HCT116 (cell line): ENCODE results near the gene DGKG. TPM values are rescaled to one million over a fixed set of nuclear protein-coding genes. Genes with fewer than 3 reads are reported as not detected.

Experiments
- ATAC-seq: fragments of 200-7000 bp; cut with Tn5 transposase; 2 replicates; pipeline ENCODE4 v1.9.1; 2020; ENCODE audit warnings: mild to moderate bottlenecking, moderate library complexity
- BruUV-seq: library from RNA; stranded (reverse); fragments of 400-500 nt; replicated peaks from 2 replicates; lab custom pipeline; 2021; lab: Mats Ljungman, UMichigan
- CTCF ChIA-PET: fragments of 300-600 bp; sonication (Branson Sonifier 250); formaldehyde crosslinking; loops from one replicate; lab custom pipeline; 2021; ENCODE audit warnings: antibody characterized with exemption; lab: Charles Lee
- POLR2A ChIA-PET: fragments of 300-600, 350-600 bp; sonication (Branson Sonifier 250); formaldehyde crosslinking; loops from one replicate; lab custom pipeline; 2021; ENCODE audit warnings: antibody characterized with exemption; lab: Charles Lee
- RAD21 ChIA-PET, 2 experiments: fragments of 300-600 bp; sonication (Branson Sonifier 250); formaldehyde crosslinking; loops; one replicate each; lab custom pipeline; 2023; ENCODE audit warnings: low total read pairs in 2 of 2; ENCODE audit not compliant: uncharacterized antibody in 2 of 2, unreplicated experiment in 2 of 2, low non-redundant PET in 1 of 2; lab: Charles Lee
- DNase-seq: peaks from one replicate; pipeline ENCODE4 v3.0.0-alpha.2; 2010; ENCODE audit warnings: low read depth, low spot score
- H2AFZ ChIP-seq: fragments of 200-600 bp; shearing (Covaris generic), sonication (generic); 2 replicates; pipeline ENCODE4 v1.6.1; 2017; ENCODE audit warnings: low read depth, mixed run types, mixed read lengths, antibody characterized with exemption, low read length; ENCODE audit not compliant: poor library complexity, severe bottlenecking
- H3K27ac ChIP-seq: 2 replicates; pipeline ENCODE4 v1.5.1; 2012; ENCODE audit warnings: low read depth, low read length
- H3K27me3 ChIP-seq: fragments of 200-600 bp; sonication (generic); 2 replicates; pipeline ENCODE4 v1.6.1; 2016; ENCODE audit warnings: mixed run types, low read length, mixed read lengths; ENCODE audit not compliant: insufficient read depth
- H3K36me3 ChIP-seq, 2 experiments: fragments of 200-500 bp in 1 of 2; fragments of 200-600 bp in 1 of 2; sonication (Bioruptor generic) in 1 of 2; sonication (generic) in 1 of 2; 2 replicates each; pipeline versions ENCODE4 v1.5.1 to v1.6.1; 2014 to 2016; ENCODE audit warnings: low read length in 2 of 2, inconsistent platforms in 1 of 2, mixed read lengths in 1 of 2, mixed run types in 1 of 2; ENCODE audit not compliant: insufficient read depth in 2 of 2, control insufficient read depth in 1 of 2
- H3K4me1 ChIP-seq, 2 experiments: fragments of 200-600 bp in 1 of 2; sonication (generic) in 1 of 2; 2 replicates each; pipeline versions ENCODE4 v1.5.1 to v1.6.1; 2012 to 2017; ENCODE audit warnings: low read length in 2 of 2, inconsistent platforms in 1 of 2, mild to moderate bottlenecking in 1 of 2, mixed read lengths in 1 of 2, mixed run types in 1 of 2, moderate library complexity in 1 of 2; ENCODE audit not compliant: insufficient read depth in 2 of 2, control insufficient read depth in 1 of 2
- H3K4me2 ChIP-seq: fragments of 200-600 bp; sonication (generic); 2 replicates; pipeline ENCODE4 v1.6.1; 2017; ENCODE audit warnings: mixed run types, low read length, mixed read lengths
- H3K4me3 ChIP-seq, 2 experiments: fragments of 200-600 bp in 1 of 2; sonication (generic) in 1 of 2; replicated peaks in 1 of 2; 2 replicates each; pipeline ENCODE4 v1.5.1; 2011 to 2016; ENCODE audit warnings: low read length in 2 of 2, control low read depth in 1 of 2, low read depth in 1 of 2, mild to moderate bottlenecking in 1 of 2, mixed read lengths in 1 of 2, mixed run types in 1 of 2
- H3K79me2 ChIP-seq: fragments of 200-600 bp; sonication (generic); 2 replicates; pipeline ENCODE4 v1.6.1; 2017; ENCODE audit warnings: mild to moderate bottlenecking, mixed run types, low read length, moderate library complexity, mixed read lengths; ENCODE audit not compliant: insufficient read depth
- H3K9ac ChIP-seq: fragments of 200-600 bp; sonication (generic); 2 replicates; pipeline ENCODE4 v1.6.1; 2016; ENCODE audit warnings: low read length, mixed read lengths
- H3K9me2 ChIP-seq: fragments of 200-600 bp; sonication (generic), shearing (Covaris generic); 2 replicates; pipeline ENCODE4 v1.6.1; 2017; ENCODE audit warnings: mixed run types, mild to moderate bottlenecking, moderate library complexity; ENCODE audit not compliant: insufficient read depth
- H3K9me3 ChIP-seq, 2 experiments: fragments of 200-500 bp in 1 of 2; fragments of 200-600 bp in 1 of 2; sonication (Bioruptor generic) in 1 of 2; sonication (generic) in 1 of 2; 2 replicates each; pipeline ENCODE4 v1.6.1; 2014 to 2017; ENCODE audit warnings: low read length in 2 of 2, mixed read lengths in 2 of 2, inconsistent platforms in 1 of 2, low read depth in 1 of 2, mild to moderate bottlenecking in 1 of 2, mixed run types in 1 of 2, moderate library complexity in 1 of 2; ENCODE audit not compliant: control insufficient read depth in 1 of 2, insufficient read depth in 1 of 2
- H4K20me1 ChIP-seq: fragments of 200-600 bp; sonication (generic), shearing (Covaris generic); 2 replicates; pipeline ENCODE4 v1.6.1; 2017; ENCODE audit warnings: mixed run types, mild to moderate bottlenecking, moderate library complexity; ENCODE audit not compliant: insufficient read depth
- ATF3 ChIP-seq: IDR thresholded peaks from 2 replicates; pipeline ENCODE4 v1.6.1; 2012
- CBX3 ChIP-seq: IDR thresholded peaks from 2 replicates; pipeline ENCODE4 v1.6.1; 2012; ENCODE audit warnings: low read depth
- CEBPB ChIP-seq: IDR thresholded peaks from 2 replicates; pipeline ENCODE4 v1.6.1; 2012; ENCODE audit warnings: low read depth
- EGR1 ChIP-seq: IDR thresholded peaks from 2 replicates; pipeline ENCODE4 v1.6.1; 2012; ENCODE audit warnings: low read depth
- ELF1 ChIP-seq: IDR thresholded peaks from 2 replicates; pipeline ENCODE4 v1.6.1; 2012; ENCODE audit warnings: low read depth, borderline replicate concordance
- EZH2 ChIP-seq: fragments of 200-600 bp; sonication (generic); IDR thresholded peaks from 2 replicates; pipeline ENCODE4 v1.6.1; 2017; ENCODE audit warnings: antibody characterized with exemption, mixed run types
- FOSL1 ChIP-seq: IDR thresholded peaks from 2 replicates; pipeline ENCODE4 v1.6.1; 2012; ENCODE audit warnings: low read depth
- JUND ChIP-seq: IDR thresholded peaks from 2 replicates; pipeline ENCODE4 v1.6.1; 2012
- MAX ChIP-seq: IDR thresholded peaks from 2 replicates; pipeline ENCODE4 v1.6.1; 2012
- POLR2A ChIP-seq: IDR thresholded peaks from 2 replicates; pipeline ENCODE4 v1.7.0; 2011; ENCODE audit warnings: borderline replicate concordance; ENCODE audit not compliant: insufficient read depth, insufficient read length; ENCODE audit errors: extremely low read depth
- POLR2AphosphoS5 ChIP-seq: IDR thresholded peaks from 2 replicates; pipeline ENCODE4 v1.6.1; 2011; ENCODE audit warnings: mild to moderate bottlenecking, low read depth, low read length, moderate library complexity
- SP1 ChIP-seq: IDR thresholded peaks from 2 replicates; pipeline ENCODE4 v1.6.1; 2012; ENCODE audit warnings: low read depth
- SRF ChIP-seq: IDR thresholded peaks from 2 replicates; pipeline ENCODE4 v1.6.1; 2012; ENCODE audit warnings: low read depth
- ZBTB33 ChIP-seq: IDR thresholded peaks from 2 replicates; pipeline ENCODE4 v1.6.1; 2011; ENCODE audit warnings: mild to moderate bottlenecking, low read length, moderate library complexity; ENCODE audit not compliant: insufficient replicate concordance; ENCODE audit errors: extremely low read depth
- ZFX ChIP-seq: fragments of 450-650 bp; IDR thresholded peaks from 2 replicates; pipeline ENCODE4 v1.6.1; 2017
- ZNF274 ChIP-seq: fragments of 200-500 bp; sonication (Bioruptor generic); IDR thresholded peaks from 2 replicates; pipeline ENCODE4 v1.6.1; 2014; ENCODE audit warnings: mild to moderate bottlenecking, low read depth, low read length, inconsistent platforms
- intact Hi-C: fragments of 100-400 bp; cut with micrococcal nuclease; formaldehyde crosslinking; loops from 2 replicates; pipeline ENCODE4 v1.10.0; 2022
- total RNA-seq: library from RNA; stranded (reverse); gene quantifications from one replicate; pipeline ENCODE4 v1.2.1, GENCODE V29; 2021; ENCODE audit not compliant: unreplicated experiment
- TF ChIP-seq, protein P1 (sequence below): IDR thresholded peaks from 2 replicates; pipeline ENCODE4 v1.6.1; 2012; ENCODE audit warnings: low read depth

DGKG gene
- total RNA-seq, 1 experiment from 2014 or later = 4.8 TPM

DNA sequence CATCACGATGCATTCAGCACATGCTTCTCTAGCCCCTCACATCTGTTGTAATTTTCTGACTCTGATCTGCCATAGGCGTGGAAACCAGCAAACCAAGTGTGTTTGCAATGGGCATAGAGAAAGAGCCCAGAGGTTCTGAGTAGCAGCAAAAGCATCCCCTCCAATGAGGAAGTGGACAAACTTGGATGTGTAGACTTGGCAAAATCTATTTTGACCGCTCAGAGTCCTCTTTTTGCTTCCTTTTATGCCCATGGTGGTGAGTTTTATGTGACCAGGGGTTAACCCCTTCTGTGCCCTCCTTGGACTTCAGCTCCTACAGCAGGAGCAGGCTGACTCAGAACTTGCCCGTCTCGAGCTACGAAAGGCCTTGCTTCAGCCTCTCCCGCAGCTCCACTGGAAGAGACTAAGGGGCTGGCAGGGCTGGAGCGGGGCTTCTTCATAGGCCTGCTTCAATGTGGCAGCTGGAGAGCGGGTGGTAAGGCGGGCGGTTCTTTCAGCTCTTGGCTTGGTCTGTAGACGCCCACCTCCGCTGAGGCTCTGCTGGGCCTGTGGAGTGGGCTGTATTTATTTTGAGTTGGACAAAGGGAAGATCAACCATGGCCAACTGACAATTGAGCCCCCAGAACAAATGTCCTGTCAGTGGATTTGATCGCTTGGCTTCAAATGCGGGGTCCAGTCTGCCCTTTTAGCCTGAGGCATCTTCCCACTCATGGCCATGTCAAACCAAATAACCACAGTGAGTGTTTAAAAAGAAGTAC is 246.6 kb downstream of the DGKG start:
- Histone ChIP-seq H3K4me1 (peaks cover 0 to 6% of the 10 kb centered on the region in 2 experiments; a peak in 2 of 4 replicates), H2AFZ (no peak overlapping the region), H3K27me3 (peaks cover 7% of the 10 kb centered on the region; the same call in 1 of the 2 replicates), H3K9me2 (no peaks in the 10 kb centered on the region), H3K27ac (no peak overlapping the region), H3K9me3 (no peaks in the 10 kb centered on the region), H4K20me1 (no peaks in the 10 kb centered on the region), H3K9ac (no peak overlapping the region), H3K4me2 (no peak overlapping the region), H3K4me3 (no peak overlapping the region), H3K36me3 (no peaks in the 10 kb centered on the region), H3K79me2 (no peaks in the 10 kb centered on the region)
- ATAC-seq (no peak), DNase-seq (no peak)
- POLR2A ChIA-PET = no interaction called here
- CTCF ChIA-PET = no interaction called here
- intact Hi-C loops = no loop called here
- RAD21 ChIA-PET = no interaction called here
- BruUV-seq = no TSS peak
- TF ChIP-seq EGR1 = no peak
- TF ChIP-seq ZBTB33 = no peak
- TF ChIP-seq, protein P1, sequence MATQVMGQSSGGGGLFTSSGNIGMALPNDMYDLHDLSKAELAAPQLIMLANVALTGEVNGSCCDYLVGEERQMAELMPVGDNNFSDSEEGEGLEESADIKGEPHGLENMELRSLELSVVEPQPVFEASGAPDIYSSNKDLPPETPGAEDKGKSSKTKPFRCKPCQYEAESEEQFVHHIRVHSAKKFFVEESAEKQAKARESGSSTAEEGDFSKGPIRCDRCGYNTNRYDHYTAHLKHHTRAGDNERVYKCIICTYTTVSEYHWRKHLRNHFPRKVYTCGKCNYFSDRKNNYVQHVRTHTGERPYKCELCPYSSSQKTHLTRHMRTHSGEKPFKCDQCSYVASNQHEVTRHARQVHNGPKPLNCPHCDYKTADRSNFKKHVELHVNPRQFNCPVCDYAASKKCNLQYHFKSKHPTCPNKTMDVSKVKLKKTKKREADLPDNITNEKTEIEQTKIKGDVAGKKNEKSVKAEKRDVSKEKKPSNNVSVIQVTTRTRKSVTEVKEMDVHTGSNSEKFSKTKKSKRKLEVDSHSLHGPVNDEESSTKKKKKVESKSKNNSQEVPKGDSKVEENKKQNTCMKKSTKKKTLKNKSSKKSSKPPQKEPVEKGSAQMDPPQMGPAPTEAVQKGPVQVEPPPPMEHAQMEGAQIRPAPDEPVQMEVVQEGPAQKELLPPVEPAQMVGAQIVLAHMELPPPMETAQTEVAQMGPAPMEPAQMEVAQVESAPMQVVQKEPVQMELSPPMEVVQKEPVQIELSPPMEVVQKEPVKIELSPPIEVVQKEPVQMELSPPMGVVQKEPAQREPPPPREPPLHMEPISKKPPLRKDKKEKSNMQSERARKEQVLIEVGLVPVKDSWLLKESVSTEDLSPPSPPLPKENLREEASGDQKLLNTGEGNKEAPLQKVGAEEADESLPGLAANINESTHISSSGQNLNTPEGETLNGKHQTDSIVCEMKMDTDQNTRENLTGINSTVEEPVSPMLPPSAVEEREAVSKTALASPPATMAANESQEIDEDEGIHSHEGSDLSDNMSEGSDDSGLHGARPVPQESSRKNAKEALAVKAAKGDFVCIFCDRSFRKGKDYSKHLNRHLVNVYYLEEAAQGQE = no peak
- no peak for TF ChIP-seq MAX
- no peak for TF ChIP-seq SRF
- TF ChIP-seq EZH2 = no peak
- no peak for TF ChIP-seq CBX3
- TF ChIP-seq ZNF274 = no peak
- no peak for TF ChIP-seq FOSL1
- TF ChIP-seq POLR2A = no peak
- no peak for TF ChIP-seq SP1
- no peak for TF ChIP-seq ZFX
- no peak for TF ChIP-seq ELF1
- TF ChIP-seq POLR2AphosphoS5 = no peak
- TF ChIP-seq ATF3 = no peak
- no peak for TF ChIP-seq JUND
- TF ChIP-seq CEBPB = no peak
